GM21717 (cell line): Measurements from ENCODE around the gene BBS9.
"Not testable (repeated sequence)": the region's sequence is repeated elsewhere in the genome, so short reads cannot be mapped to it uniquely, and the experiment has no call there.

ENCODE experiments used
- ATAC-seq: cut with Tn5 transposase; IDR thresholded peaks from one replicate; pipeline ENCODE4 v1.9.1; 2021; ENCODE audit warnings: mild to moderate bottlenecking, moderate library complexity; ENCODE audit not compliant: unreplicated experiment

Gene BBS9

GRCh38 chr7:33128990-33129805, at the start of gene BBS9:
TSS of gene BBS9 (plus strand) at chr7:33129564. CDS start at chr7:33146253, 16,689 bp downstream.
- peak; percentile 100 for ATAC-seq

- no peak for ATAC-seq
Observed at GRCh38 chr7:33079763-33080690, 49.3 kb upstream of the BBS9 start.

DNA sequence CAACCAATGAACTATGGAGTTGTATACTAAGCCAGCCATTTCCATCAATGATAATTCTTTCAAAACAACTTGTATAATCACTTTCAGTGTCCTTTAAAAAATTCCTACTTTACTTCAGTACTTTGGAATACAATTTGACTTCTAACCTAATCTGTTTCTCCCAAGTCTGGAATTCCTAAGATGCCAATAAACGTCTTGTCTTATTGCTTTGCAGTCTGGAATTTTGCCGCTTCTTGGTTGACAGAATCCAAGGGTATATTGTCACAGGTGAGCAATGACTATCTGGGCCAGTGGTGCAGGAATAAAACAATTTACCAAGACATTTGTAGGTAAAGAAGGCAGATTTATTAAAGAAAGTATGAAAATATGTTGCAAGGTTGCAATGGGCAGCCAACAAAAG, 42.0 kb upstream of the BBS9 start:
- no peak for ATAC-seq

DNA sequence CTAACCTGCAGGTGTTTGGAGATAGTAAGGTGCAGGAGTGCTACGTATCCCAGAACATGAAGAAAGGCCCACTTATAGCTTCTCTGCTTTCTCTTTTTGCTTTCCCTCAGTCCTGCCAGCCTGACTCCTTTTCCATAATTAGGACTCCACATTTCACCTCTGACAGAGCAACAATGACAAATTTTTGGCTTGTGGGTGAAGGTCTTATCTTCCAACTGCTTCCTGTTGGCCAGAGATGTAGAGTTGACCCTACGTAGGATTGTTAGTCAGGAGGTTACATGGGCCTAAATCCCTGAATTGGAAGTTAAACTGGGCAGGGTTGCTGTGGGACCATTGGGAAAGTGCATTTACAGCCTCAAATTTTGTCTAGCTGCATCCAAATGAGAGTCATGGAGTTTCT, 41.5 kb upstream of the BBS9 start:
- no peak for ATAC-seq

- ATAC-seq: no peak
Observed at GRCh38 chr7:33089142-33089541, 40.2 kb upstream of the BBS9 start.

- ATAC-seq: no peak
Observed at GRCh38 chr7:33091111-33091531, 38.2 kb upstream of the BBS9 start.

- ATAC-seq: no peak
Observed at GRCh38 chr7:33091641-33092191, 37.6 kb upstream of the BBS9 start.

DNA sequence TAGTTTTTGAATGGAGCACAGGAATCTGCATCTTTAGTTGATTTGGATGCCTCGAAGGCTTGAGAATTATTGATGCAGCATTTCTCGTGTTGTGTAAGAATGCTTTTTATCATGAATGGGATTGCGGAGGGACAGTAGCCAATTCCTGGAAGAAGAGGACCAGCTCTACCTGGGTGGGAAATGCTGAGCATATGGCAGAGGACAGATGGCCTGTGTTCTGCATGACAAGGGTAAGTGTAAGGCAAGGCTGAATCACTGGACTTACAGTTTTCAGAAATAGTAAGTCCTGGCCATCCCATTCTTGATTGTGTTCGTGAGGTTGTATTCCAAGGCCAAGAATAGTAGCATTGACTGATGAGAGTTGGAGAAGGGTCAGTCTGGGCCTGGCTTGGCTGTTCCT, 36.1 kb upstream of the BBS9 start:
- ATAC-seq: no peak

DNA sequence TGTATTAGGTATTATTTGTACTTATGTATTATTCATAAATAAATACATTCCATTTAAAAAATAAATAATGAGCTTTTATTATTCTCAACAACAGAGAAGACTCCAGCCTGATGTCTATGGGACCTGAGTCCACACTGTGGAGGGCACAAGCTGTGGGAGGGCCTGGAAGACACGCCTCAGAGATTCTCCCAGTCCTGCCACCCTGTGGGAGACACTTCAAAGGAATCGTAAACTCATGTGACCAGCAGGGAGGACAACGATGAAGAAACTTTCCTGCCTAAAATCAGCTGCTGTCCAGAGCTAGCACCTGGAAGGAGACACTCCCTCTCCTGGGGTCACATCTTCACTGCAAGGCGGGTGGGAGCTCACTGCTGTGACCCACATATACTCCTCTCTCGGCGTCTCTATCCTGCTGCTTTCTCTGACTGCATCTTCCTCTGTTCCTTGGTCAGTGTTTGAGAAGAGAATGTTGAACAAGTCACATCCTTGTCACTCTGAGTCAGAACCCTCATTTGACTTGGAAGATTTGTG, 34.6 kb upstream of the BBS9 start:
- ATAC-seq: not testable (repeated sequence)

GRCh38 chr7:33099154-33099940, 30.0 kb upstream of the BBS9 start:
- no peak for ATAC-seq

GRCh38 chr7:33100770-33101169, 28.6 kb upstream of the BBS9 start:
- ATAC-seq: no peak

DNA sequence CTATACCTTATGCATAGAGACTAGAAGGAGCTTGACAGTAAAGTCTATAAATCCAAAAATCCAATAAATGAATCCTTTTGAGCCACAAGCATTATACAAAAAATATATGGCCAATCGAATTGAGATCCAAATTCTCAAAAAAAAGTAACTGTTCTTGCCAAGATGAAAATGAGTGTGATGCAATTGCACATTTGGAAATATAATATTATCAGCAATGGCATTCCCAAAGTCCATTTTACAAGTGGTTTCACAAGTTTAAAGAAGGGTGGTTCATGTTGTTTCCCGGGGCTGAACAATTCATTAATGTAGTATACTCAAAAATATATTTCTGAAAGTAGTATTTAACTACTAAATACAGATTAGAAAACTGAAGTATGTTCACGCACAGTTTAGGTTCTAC, 27.5 kb upstream of the BBS9 start:
- ATAC-seq: no peak

DNA sequence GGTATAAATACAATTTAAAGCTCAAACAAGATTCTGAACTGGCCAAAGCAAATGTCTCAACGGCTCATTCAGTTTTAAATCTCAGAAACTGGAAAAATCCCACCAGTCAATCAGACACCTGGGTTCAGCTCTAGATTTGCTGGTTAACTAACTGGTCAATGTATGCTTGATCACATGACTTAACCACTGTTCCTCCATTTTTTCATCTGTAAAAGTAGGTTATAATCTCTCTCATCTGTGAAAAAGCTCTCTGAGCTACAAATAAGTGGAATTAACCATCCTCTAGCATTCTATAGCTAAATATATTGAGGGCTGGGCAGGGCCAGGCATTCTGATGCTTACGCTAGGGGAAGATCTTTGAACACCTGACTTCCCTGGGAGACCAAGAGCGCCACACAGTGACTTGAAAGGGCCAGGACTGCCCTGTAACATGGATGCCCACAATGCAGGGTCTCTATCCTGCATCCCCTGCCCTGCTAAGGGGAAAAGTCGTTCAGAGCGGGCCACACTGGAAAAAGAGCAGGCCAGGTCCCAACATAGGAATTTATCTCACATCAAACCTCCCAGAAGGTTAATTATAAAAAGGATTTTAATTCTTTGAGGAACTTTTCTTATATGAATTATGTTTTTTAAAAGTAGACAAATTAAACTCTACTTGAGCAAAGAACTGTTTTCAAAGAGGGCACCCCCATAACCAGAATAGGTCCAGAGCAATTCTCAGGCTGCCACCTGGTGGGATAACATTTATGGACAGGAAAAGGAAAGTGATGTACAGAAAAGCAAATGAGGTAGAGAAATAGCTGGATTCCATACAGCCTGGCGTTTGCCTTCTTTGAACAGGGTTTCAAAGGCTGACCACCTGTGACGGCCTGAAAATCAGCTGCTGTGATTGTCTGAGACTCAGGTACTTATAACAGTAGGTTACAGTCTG, 22.0 kb upstream of the BBS9 start:
- peak; percentile 39 for ATAC-seq

DNA sequence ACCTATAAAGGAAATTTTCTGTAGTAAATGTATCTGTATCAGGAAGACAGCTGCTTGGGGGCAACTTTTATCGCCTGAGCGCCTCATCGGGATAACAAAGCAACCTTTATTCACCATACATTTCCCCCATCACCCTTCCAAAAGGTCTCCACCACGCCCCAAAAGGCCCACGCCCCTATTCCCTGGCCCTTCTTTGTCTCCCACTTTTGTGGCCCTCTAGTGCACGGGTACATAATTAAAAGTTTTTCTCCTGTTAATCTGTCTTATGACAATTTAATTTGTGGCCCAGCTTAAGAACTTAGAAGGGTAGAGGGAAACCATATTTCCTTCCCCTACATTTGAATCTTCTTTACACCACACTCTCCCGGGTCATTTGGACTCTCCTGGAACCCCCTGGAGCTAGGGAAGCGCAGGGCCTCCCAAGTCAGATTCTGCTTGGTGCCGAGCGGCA, 20.8 kb upstream of the BBS9 start:
- ATAC-seq: peak; percentile 15

GRCh38 chr7:33109005-33109757, 20.2 kb upstream of the BBS9 start, which contains the start of gene RP9:
TSS of gene RP9 (minus strand) at chr7:33109404. CDS start at chr7:33109372, 32 bp downstream.
- peak; percentile 84 for ATAC-seq

DNA sequence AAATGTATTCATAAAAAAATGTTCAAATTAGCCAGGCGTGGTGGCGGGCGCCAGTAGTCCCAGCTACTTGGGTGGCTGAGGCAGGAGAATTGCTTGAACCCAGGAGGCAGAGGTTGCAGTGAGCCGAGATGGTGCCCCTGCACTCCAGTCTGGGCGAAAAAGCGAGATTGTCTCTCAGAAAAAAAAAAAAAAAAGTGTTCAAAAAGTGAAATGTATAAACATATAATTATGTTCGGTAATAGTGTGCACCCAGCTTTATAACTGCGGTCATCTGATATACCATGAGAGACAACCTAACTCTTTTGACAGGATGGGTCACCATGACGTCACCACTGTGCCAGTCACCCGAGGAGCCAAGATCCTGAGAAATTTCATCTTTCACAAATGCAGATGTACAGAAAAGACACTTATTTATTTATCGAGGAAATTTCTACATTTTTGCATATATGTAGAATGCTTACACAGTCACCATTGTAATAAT, 19.6 kb upstream of the BBS9 start:
- ATAC-seq: no peak

DNA sequence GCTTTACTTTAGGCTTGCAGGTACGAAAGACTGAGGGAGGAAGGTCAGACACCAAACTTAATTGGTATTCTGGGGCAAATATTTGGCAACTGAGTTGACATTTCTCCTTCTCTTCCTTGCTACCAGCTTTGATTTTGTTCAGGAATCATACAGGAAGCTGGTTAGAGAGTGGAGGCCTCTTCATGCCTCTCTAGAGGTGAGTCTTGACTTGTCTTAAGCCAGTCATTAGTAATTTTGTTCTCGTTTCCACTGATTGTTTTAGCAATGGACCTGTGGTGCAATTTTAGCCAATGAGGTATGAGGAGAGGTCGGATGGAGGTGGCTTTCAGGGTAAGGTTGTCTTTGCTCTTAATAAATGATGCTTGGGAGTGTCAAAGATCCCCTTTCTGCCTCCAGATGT, 17.8 kb upstream of the BBS9 start:
- no peak for ATAC-seq

GRCh38 chr7:33114976-33115375, 14.4 kb upstream of the BBS9 start:
- no peak for ATAC-seq
